Fibroblast of mammary gland (primary cell): Measurements from ENCODE around the gene AUNIP.

Source experiments
- DNase-seq: peaks from one replicate; pipeline ENCODE4 v3.0.0-alpha.2; 2010; ENCODE audit warnings: low read depth
- H3K4me3 ChIP-seq: 2 replicates; pipeline ENCODE4 v1.5.1; 2011; ENCODE audit warnings: low read depth, mild to moderate bottlenecking, low read length, moderate library complexity; ENCODE audit not compliant: control insufficient read depth
- CTCF ChIP-seq: conservative IDR thresholded peaks from 2 replicates; pipeline ENCODE4 v1.5.1; 2011; ENCODE audit warnings: low read depth, low read length, inconsistent platforms; ENCODE audit not compliant: control insufficient read depth, insufficient read depth

AUNIP gene

GRCh38 chr1:25890239-25891034 is 31.2 kb upstream of the AUNIP start:
- TF ChIP-seq CTCF = no peak
- H3K4me3 ChIP-seq = no peak overlapping the region
- DNase-seq = peak; percentile 39

- TF ChIP-seq CTCF = peak; percentile 11
- DNase-seq = peak; percentile 16
- no peak overlapping the region for H3K4me3 ChIP-seq
Observed at GRCh38 chr1:25889470-25889869, 30.2 kb upstream of the AUNIP start.

GRCh38 chr1:25888426-25888987 is 29.2 kb upstream of the AUNIP start:
- TF ChIP-seq CTCF = no peak
- H3K4me3 ChIP-seq = no peak overlapping the region
- DNase-seq = no peak

- no peak for DNase-seq
- no peak overlapping the region for H3K4me3 ChIP-seq
- TF ChIP-seq CTCF = no peak
Observed at GRCh38 chr1:25885602-25886001, 26.3 kb upstream of the AUNIP start.

DNA sequence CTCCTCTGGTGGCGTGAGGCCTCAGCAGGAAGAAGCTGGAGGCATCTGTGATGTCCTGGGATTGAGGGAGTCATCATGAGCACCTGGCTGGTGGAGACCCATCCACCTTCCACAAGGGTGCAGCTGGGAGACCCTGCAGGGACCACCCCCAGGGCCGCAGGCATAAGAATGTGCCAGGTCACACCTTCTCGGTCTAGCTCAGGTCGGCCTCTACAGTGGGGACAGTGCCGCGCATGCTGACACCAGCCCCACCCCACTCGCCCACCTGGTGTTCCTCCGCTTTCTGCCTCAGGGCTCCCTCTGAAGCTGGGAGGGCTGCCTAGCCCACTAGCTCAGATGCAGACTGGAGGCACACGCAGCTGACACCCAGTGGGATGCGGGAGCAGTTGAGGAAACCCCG is 22.0 kb upstream of the AUNIP start:
- H3K4me3 ChIP-seq = no peak overlapping the region

DNA sequence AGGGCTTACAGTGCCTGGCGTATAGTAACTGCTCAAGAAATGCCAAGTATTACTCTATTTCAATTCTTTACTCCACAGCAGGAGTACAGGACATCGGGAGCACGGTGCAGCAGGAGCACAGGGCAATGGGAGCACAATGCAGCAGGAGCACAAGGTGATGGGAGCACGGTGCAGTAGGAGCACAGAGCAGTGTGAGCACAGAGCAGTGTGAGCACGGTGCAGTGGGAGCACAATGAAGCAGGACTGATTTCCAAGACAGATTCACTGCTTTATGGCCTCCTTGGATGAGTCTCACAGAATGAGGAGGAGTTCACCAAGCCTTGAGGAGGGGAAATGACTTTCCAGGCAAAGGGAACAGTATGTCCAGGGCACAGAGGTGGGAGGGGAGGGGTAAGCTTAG is 21.3 kb upstream of the AUNIP start:
- no peak for TF ChIP-seq CTCF
- no peak overlapping the region for H3K4me3 ChIP-seq
- DNase-seq = no peak

More for the DNA sequence above, 22.0 kb upstream of the AUNIP start:
- no peak for DNase-seq
- TF ChIP-seq CTCF = no peak
